OCI-LY7 (cell line): ENCODE results near the gene WDR47.

ENCODE experiments used
- CTCF ChIP-seq: fragments of 200-600 bp; sonication (generic); conservative IDR thresholded peaks from 2 replicates; pipeline ENCODE4 v1.5.1; 2014; ENCODE audit warnings: mild to moderate bottlenecking, antibody characterized with exemption, low read length, moderate library complexity, mixed read lengths
- EZH2phosphoT487 ChIP-seq: fragments of 200-600 bp; sonication (generic); IDR thresholded peaks from 2 replicates; pipeline ENCODE4 v1.6.1; 2018; ENCODE audit warnings: low read depth, borderline replicate concordance, mild to moderate bottlenecking, mixed run types, antibody characterized with exemption, low read length, moderate library complexity, mixed read lengths

GRCh38 chr1:109079240-109079622, 37.3 kb upstream of the WDR47 start:
- no peak for TF ChIP-seq CTCF
- no peak for TF ChIP-seq EZH2phosphoT487
